ENCODE measurements around the gene HMGCLL1. TPM values are rescaled to one million over a fixed set of nuclear protein-coding genes. Genes with fewer than 3 reads are reported as not detected.

Gene HMGCLL1
- total RNA-seq, 1 donor from 2014 or later = 0.75 TPM

GRCh38 chr6:55569638-55570037 is 9.4 kb downstream of the HMGCLL1 start:
- no peak overlapping the region for H3K27ac Mint-ChIP-seq (ENCODE audit: unreplicated experiment)
- H3K36me3 Mint-ChIP-seq (ENCODE audit: low read depth) = peaks cover 5% of the 10 kb centered on the region
- TF ChIP-seq CTCF (conservative IDR thresholded peaks at IDR 0.05) = no peak

GRCh38 chr6:55568808-55569439 is 10.1 kb downstream of the HMGCLL1 start:
- no peak for TF ChIP-seq CTCF (conservative IDR thresholded peaks at IDR 0.05)
- H3K4me1 Mint-ChIP-seq = no peaks in the 10 kb centered on the region
- H3K27ac Mint-ChIP-seq (ENCODE audit: unreplicated experiment) = no peak overlapping the region
- H3K4me3 Mint-ChIP-seq = no peak overlapping the region
- no peak for DNase-seq (ENCODE audit: low read depth, low spot score)
- H3K27me3 Mint-ChIP-seq (ENCODE audit: low read depth) = no peaks in the 10 kb centered on the region
- peaks cover 5% of the 10 kb centered on the region for H3K36me3 Mint-ChIP-seq (ENCODE audit: low read depth)
- H3K9me3 Mint-ChIP-seq = peaks cover 7% of the 10 kb centered on the region

More at GRCh38 chr6:55569638-55570037, 9.4 kb downstream of the HMGCLL1 start:
- Mint-ChIP-seq H3K4me1 (no peaks in the 10 kb centered on the region), H3K27me3 (ENCODE audit: low read depth) (no peaks in the 10 kb centered on the region), H3K4me3 (no peak overlapping the region), H3K9me3 (peaks cover 7% of the 10 kb centered on the region)
- DNase-seq (ENCODE audit: low read depth, low spot score) = no peak

GRCh38 chr6:55567558-55567957 is 11.4 kb downstream of the HMGCLL1 start:
- no peaks in the 10 kb centered on the region for H3K9me3 Mint-ChIP-seq
- no peak overlapping the region for H3K27ac Mint-ChIP-seq (ENCODE audit: unreplicated experiment)

GRCh38 chr6:55566036-55566710 is 12.8 kb downstream of the HMGCLL1 start:
- no peak overlapping the region for H3K4me3 Mint-ChIP-seq
- no peaks in the 10 kb centered on the region for H3K36me3 Mint-ChIP-seq (ENCODE audit: low read depth)
- no peaks in the 10 kb centered on the region for H3K4me1 Mint-ChIP-seq
- H3K9me3 Mint-ChIP-seq = no peaks in the 10 kb centered on the region
- no peak for DNase-seq (ENCODE audit: low read depth, low spot score)
- no peak for TF ChIP-seq CTCF (conservative IDR thresholded peaks at IDR 0.05)
- H3K27ac Mint-ChIP-seq (ENCODE audit: unreplicated experiment) = no peak overlapping the region
- no peaks in the 10 kb centered on the region for H3K27me3 Mint-ChIP-seq (ENCODE audit: low read depth)

More at GRCh38 chr6:55567558-55567957, 11.4 kb downstream of the HMGCLL1 start:
- TF ChIP-seq CTCF (conservative IDR thresholded peaks at IDR 0.05) = no peak
- Mint-ChIP-seq H3K4me3 (no peak overlapping the region), H3K36me3 (ENCODE audit: low read depth) (no peaks in the 10 kb centered on the region), H3K4me1 (no peaks in the 10 kb centered on the region), H3K27me3 (ENCODE audit: low read depth) (no peaks in the 10 kb centered on the region)
- no peak for DNase-seq (ENCODE audit: low read depth, low spot score)

GRCh38 chr6:55562318-55562717 is 16.7 kb downstream of the HMGCLL1 start:
- no peaks in the 10 kb centered on the region for H3K36me3 Mint-ChIP-seq (ENCODE audit: low read depth)
- no peaks in the 10 kb centered on the region for H3K4me1 Mint-ChIP-seq
- TF ChIP-seq CTCF (conservative IDR thresholded peaks at IDR 0.05) = no peak
- no peaks in the 10 kb centered on the region for H3K9me3 Mint-ChIP-seq
- DNase-seq (ENCODE audit: low read depth, low spot score) = no peak
- H3K4me3 Mint-ChIP-seq = no peak overlapping the region
- no peaks in the 10 kb centered on the region for H3K27me3 Mint-ChIP-seq (ENCODE audit: low read depth)
- no peak overlapping the region for H3K27ac Mint-ChIP-seq (ENCODE audit: unreplicated experiment)

Measured in neural crest cell (in vitro differentiated cells).